Activated effector memory CD4-positive, alpha-beta T cell treated with anti-CD3 and anti-CD28 coated beads, Interleukin-2, amount 50 U/mL, for 16 hours (primary cell): Measurements from ENCODE around the gene VPS54.

Experiments used
- DNase-seq: peaks from one replicate; pipeline ENCODE4 v3.0.0-alpha.2; 2020

The VPS54 gene

DNA sequence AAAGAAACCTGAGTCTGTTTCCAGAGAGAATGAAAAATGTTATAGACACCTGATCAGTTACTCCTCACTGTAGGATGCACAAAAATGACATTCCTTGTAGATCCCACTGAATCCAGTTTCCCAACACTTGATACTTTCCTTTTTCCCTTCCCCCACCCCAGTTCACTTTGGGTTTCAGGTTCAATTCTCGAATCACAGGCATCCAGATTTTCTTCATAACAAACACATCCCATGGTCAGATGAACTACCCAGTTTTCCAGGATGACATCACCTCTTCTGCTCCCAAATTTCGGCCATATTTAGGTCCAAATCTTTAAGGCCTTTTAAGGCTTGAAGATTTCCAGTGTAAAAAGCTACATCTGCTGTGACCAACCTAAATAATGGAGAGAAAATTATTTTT, 126.1 kb downstream of the VPS54 start:
- no peak for DNase-seq

DNA sequence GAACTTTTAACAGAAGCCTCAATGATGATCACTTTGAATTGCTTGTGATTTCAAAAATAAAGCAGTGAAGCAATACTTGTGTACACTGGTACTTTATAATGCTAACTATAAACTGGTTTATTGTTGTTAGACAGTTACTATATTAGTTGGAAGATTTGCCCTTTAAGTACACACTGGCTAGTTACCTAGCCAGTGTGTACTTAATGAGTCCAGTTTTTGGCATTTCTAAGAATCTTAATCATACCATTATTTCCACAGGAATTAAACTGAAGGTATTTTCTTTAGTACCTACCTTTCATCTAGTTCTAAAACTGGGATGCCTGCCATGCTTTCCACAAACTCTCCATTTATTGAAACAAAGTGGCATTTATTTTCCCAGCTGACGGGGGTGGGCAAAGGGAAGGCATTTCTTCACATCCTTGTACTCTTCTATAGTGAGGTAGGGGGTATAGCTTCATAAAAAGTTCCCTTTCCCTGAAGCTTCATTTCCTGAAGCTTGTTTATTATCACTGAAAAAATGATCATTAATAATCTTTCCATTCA, 127.7 kb downstream of the VPS54 start:
- no peak for DNase-seq

GRCh38 chr2:63890678-63891077, 128.6 kb downstream of the VPS54 start:
- no peak for DNase-seq

- DNase-seq, result peak; percentile 73
These were observed 130.5 kb downstream of the VPS54 start for GRCh38 chr2:63888490-63889402.

GRCh38 chr2:63888053-63888452, 131.2 kb downstream of the VPS54 start:
- no peak for DNase-seq

DNA sequence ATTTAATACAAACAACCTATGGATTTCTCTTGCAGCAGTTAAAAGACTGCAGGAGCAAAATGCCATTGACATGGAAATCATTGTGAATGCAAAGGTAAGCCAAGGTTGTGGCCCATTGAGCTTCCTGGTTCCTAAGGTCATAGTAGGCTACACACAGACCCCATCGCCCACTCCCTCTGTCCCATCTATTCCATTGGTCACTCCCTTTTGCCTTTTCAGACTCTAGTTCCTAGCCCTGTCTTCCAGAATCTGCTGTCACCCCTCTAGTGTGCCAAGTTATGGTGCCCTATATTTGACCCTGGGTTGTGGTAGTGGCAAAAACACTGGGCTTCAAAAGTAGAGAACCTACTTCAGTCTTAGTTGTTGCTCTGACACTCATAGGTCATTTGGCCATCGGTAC, 132.8 kb downstream of the VPS54 start:
- DNase-seq, result no peak

GRCh38 chr2:63882395-63883105, 136.7 kb downstream of the VPS54 start:
- no peak for DNase-seq

- no peak for DNase-seq
These were observed 138.0 kb downstream of the VPS54 start for GRCh38 chr2:63881205-63881604.

GRCh38 chr2:63880625-63881024, 138.6 kb downstream of the VPS54 start:
- DNase-seq, result no peak

- no peak for DNase-seq
These were observed 139.3 kb downstream of the VPS54 start for GRCh38 chr2:63879876-63880433.

- no peak for DNase-seq
These were observed 140.7 kb downstream of the VPS54 start for GRCh38 chr2:63878486-63878885.

GRCh38 chr2:63876311-63876710, 142.9 kb downstream of the VPS54 start:
- DNase-seq, result no peak

GRCh38 chr2:63875559-63876245, 143.5 kb downstream of the VPS54 start:
- DNase-seq, result no peak

DNA sequence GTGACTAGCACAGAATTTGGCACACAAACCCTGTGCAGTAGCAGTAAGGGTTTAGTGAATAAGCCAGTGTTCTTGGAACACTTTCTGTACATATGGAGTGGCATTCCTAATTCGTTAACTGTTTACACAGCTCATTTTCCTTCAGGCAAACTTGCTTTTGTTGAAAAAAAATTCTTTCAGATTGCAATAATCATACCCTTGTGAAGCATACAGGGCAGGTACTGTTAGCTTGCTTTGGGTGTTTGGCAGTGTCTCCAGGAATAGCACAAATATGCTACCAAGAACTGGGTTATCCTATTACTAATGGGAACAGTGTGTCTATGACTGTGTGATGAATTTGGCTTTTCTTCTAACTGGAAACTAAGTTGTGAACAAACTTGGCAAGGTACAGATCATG, 144.1 kb downstream of the VPS54 start:
- no peak for DNase-seq

DNA sequence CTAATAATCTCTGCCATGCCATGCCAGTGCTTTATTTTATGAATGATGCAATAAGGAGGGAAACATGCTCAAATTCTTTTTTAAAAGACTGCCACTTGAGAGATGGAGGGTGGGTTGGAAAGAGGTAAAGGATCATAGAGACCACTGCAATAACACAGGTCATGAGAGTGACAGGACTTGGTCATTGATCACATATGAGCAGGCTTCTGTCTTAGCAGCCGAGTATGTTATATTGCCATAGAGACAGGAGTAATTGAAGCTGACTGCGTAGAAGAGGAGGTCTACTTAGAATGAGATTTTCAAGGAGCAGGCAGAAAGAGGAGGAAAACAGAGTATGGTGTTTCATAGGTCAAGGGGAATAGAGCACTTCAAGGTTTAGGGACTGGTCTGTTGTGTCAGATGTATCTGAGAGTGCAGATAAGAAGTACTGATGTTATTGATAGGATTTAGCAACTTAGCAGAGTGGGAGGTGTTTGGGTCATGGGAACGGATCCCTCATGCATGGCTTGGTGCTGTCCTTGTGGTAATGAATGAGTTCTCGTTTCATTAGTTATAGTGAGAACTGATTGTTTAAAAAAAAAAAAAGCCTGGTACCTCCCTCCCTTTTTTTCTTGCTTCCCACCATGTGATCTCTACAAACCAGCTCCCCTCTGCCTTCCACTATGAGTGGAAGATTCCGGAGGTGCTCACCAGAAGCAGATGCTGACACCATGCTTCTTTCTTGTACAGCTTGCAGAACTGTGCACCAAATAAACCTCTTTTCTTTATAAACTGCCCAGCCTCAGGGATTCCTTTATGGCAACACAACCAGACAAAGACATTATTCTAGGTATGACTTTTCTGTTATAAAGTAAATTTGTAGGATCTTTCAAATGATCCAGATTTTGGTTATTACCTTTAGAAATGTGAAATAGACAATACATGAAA, 144.8 kb downstream of the VPS54 start:
- DNase-seq, result no peak

GRCh38 chr2:63872571-63873328, 146.5 kb downstream of the VPS54 start:
- DNase-seq, result no peak

DNA sequence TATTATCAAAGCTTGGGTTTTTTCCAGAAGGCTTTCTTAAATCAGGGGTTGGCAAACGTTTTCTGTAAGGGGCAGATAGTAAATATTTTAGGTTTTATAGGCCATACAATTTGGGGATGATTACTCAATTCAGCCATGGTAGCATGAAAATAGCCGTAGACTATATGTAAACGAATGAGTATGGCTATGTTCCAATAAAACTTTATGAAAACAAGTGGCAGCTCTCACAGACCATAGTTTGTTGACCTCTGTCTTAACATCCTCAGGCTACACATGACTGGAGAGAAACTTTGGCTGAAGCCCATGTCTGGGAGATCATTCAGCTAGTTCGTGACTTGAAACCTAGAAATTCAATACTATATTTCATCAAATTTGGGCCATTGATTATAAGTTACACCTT, 147.4 kb downstream of the VPS54 start:
- DNase-seq, result no peak

GRCh38 chr2:63870679-63871078, 148.5 kb downstream of the VPS54 start:
- no peak for DNase-seq

DNA sequence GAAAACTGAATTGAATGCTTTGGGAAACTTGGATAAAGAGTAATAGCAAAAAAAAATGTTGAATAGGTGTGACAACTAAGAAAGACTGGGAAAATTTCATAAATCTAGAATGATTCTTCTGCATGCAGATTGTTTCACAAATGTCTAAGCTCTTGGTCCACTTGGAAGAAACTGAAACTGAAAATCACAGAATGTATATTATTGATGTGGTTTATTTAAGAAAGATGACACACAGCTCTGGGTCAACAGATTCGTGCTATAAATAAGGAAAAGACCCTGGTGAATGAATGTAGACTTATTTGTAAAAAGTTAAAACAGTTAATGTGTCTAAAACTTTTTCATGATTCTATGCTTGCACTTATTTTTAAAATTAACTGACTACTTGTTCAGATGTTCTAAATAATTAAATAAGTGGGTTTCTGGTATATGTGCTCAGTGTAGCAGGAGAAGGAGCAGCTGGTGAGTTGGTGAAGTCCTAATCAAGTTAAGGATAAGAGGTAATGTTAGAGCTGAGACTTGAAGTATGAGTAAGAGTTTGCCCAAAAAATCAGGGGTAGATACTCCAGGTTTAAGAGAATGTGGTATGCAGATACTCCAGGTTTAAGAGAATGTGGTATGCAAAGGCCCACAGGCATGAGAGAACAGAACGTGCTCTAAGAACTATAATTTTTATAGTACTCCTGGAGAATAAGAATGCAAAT, 153.1 kb downstream of the VPS54 start:
- no peak for DNase-seq

DNA sequence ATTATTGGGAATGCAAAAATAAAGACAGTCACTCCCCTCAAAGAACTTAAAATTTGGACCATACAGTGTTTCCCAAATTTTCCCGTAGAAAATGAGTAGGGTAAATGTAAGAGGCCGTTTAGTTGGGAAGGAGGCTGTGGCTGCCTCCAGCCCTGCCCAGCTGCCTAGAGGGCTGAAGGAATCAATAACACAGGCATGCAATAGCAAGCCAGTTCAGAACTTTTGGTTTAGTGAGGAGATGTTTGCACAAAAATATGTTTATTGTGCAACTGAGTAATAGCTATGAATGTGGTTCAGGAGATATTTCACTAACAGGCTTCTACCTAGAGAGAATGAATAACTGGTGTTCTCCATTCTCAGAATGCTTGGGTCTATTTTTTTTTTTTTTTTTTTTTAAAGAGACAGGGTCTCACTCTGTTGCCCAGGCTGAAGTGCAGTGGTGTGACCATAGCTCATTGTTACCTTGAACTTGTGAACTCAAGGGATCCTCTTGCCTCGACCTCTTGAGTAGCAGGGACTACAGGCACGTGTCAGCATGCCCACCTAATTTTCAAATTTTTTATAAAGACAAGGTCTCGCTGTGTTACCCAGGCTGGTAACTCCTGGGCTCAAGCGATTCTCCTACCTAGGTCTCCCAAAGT, 153.9 kb downstream of the VPS54 start:
- no peak for DNase-seq
